NCI-H2227 (cell line): ENCODE measurements around the gene RFX3.

Source experiments
- DNase-seq: peaks from one replicate; lab custom pipeline; 2025; ENCODE audit not compliant: unreplicated experiment; lab: John Stamatoyannopoulos, UW

RFX3 gene

GRCh38 chr9:3478549-3478953, 47.2 kb downstream of the RFX3 start:
- DNase-seq = no peak

DNA sequence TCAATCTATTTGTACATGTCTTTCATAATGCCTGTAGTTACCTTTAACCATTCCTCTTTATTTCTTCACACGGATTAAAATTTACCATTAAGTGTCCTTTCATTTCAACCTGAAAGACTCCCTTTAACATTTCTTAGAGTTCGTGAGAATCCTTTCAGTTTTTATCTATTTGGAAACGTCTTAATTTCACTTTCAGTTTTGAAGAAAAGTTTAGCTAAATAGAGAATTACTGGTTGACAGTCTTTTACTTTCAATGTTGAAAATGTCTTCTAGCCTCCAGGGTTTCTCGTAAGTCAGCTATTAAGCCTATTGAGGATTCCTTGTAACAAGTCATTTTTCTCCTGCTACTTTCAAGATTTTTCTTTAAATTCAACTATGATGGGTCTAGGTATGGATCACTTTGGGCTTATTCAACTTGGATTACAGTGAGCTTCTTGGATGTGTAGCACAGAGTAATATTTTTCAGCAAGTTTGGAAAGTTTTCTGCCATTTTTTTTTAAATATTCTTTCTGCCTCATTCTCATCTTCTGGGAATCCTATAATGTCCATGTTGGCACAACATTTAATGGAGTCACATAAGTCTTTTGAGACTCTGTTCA, 48.5 kb downstream of the RFX3 start:
- no peak for DNase-seq

- no peak for DNase-seq
Observed at GRCh38 chr9:3475300-3476020, 50.3 kb downstream of the RFX3 start.

GRCh38 chr9:3474821-3475220, 51.0 kb downstream of the RFX3 start:
- DNase-seq = no peak

DNA sequence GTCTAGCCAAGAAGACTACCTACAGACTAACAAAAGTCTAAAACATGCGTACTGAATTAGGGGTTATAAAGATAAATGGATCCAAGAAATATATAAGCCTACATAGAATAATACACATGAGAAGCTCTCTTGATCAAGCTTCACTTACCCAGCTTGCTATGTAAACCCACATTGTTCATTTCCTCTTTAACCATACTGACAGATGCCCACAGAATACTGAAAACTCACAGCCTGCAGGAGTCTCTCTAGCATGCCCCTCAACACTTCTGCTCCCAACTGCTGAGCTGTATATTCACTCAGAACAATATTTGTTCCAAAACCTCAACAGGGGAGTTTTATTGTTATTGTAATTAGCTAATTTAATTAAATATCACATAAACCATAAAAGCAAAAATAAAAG, 52.4 kb downstream of the RFX3 start:
- no peak for DNase-seq

DNA sequence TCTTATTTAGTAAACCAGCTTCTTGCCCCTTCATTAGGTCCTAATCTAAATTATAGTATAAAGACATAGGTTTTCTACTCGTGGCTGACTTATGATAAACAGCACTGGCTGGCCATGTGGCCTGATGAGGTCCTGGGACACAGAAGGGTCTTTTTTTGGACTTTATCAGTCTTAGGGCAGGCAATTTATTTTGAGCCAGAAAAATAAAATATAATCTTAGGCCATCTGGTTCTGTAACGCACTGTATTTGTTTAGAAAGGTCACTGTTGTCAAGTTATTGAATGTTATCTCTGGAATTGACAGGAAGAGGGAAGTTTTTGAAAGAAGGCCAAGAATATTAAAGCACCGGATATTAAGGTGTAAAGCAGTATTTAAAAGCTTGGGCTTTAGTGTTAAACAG, 53.9 kb downstream of the RFX3 start:
- no peak for DNase-seq

GRCh38 chr9:3468421-3469205, 57.2 kb downstream of the RFX3 start:
- peak; percentile 43 for DNase-seq

GRCh38 chr9:3467593-3468219, 58.1 kb downstream of the RFX3 start:
- peak; percentile 71 for DNase-seq

DNA sequence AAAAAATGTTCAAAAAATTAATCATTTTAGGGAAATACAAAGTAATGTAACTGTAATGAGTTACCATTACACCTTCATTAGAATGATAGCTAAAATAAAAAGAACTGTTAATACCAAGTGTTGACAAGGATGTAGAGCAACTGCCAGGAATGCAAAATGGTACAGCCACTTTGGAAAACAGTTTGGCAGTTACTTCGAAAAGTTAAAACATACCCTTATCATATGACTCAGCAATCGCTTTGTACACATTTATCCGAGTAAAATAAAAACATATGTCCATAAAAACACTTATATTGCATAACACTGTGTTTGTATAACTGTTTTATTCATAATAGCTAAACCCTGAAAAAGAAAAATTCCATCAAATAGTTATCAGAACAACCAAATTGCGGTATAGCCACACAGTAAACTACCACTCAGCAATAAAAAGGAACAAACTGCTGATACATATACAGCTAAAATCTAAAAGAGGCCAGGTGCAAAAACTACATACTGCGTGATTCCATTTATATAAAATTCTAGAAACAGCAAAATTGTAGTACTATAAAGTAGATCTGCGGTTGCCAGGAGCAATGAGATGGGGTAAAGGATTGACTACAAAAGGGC, 61.7 kb downstream of the RFX3 start:
- no peak for DNase-seq

DNA sequence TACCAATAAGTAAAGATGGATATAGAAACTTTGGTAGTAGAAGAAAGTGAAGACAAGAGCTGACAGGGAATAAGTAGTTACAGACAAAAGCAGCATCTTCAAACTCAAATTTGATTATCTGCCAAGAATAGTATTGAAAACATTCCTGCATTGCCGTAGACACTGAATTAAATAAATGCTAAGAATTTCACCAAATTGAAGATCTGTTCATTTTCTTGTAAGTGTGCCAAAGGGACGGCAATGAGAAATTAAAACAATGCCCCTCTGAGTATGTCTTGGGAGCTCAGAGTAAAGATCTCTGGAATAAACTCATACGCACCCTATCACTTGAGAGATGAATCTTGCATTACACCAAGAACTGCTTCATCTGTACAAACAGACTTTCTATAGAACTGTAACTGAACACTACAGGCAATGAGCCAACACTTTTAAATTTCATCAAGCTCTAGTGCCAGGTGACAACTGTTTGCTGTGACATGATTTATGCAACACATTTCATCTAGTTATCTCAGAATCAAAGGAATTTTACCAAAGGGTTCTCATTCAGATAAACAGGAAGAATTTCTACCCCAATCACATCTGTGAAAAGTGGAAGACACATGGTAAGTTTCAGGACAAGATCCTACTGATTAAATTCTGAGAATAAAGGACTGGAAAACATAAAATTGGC, 66.9 kb downstream of the RFX3 start:
- DNase-seq = no peak

DNA sequence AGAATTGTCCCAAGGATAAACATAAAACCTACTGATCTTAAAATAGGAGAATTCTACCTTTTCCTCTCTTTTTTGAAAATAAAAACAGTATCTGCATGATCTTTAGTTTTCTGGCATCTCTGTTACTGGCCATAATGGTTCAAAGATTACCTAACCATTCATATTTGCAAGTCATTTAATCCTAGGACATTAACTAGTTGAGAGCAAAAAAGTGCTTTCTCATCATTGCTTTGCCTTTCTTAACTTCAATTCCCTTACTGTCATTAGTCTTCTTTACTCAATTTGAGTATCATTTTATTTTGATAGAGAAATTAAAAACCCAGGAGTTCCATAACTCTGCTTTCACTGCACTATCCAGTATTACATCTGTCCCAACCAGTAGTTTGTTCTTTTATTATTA, 68.6 kb downstream of the RFX3 start:
- DNase-seq = no peak

DNA sequence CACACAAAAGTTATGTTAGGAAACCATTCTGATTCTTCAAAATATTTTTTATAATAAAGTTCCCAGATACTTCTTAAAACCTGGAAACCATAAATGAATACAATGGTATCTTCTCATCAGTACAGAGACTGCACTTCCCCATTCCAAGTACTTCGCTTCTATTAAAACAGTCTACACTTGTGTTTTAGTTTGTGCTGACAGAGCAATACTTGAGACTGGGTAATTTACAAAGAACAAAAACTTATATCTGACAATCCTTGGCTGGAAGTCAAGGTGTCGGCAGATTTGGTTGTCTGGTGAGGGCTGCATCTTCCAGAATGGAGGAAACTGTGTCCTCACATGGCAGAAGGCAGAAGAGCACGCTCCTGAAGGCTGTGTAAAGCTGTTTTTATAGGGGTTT, 70.1 kb downstream of the RFX3 start:
- no peak for DNase-seq

DNA sequence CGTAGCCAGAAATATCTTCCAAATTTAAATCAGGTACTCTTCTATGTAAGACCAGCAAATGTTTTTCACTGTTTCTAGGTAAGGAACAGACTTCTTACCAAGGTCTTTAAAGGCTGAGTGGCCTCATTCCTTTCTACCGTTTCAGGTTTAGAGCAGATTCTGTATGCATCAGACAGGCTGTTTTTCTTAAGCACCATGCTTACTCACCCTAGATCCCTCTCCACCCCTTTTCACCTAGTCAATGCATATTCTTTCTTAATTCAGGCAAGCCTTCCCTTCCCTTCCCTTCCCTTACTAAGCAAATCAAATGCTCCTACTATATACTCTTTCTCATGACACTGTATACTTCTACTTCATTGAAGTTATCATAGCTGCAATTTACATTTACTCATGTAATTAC, 70.7 kb downstream of the RFX3 start:
- no peak for DNase-seq

- no peak for DNase-seq
Observed at GRCh38 chr9:3451956-3452355, 73.8 kb downstream of the RFX3 start.

- DNase-seq = no peak
Observed at GRCh38 chr9:3447788-3448187, 78.0 kb downstream of the RFX3 start.

GRCh38 chr9:3447143-3447542, 78.7 kb downstream of the RFX3 start:
- DNase-seq = peak; percentile 6

- DNase-seq = no peak
Observed at GRCh38 chr9:3446313-3446712, 79.5 kb downstream of the RFX3 start.

- DNase-seq = no peak
Observed at GRCh38 chr9:3444016-3444415, 81.8 kb downstream of the RFX3 start.

DNA sequence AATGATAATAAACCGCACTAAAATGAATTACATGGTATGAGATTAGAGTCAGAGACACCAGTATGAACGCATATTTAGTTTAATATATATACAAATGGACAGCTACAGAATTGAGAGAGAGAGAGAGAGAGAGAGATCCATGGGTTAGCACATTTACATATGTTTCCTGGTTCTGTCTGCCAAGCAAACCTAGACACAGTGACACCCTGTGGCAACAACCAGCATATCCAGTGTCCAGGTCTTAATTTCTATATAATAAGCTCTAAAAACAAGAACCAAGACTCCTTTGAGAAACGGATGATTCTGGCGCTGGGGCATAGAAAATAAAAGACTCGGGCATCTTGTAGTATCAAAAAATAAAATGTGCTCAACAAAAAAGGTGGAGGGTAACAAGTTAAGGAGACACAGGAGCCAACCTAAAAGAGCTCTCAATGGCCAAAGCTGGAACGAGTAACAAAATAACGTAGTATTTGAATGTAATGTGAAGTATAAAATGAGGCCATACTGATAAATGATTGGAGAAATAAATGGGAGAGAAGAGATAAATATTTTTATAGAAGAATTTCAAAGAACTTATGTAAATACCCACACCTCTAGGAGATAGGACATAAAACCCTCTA, 84.5 kb downstream of the RFX3 start:
- peak; percentile 53 for DNase-seq
